Measurements from ENCODE around the gene SLC44A5. TPM values are rescaled to one million over a fixed set of nuclear protein-coding genes. Genes with fewer than 3 reads are reported as not detected.
"Not testable (repeated sequence)": the region's sequence is repeated elsewhere in the genome, so short reads cannot be mapped to it uniquely, and the experiment has no call there.

Gene SLC44A5
- total RNA-seq, 3 donors from 2014 or later, result 0.16 to 3.6 (median 3.5) TPM

- Histone ChIP-seq H3K36me3 (no peaks in the 10 kb centered on the region), H3K4me1 (no peaks in the 10 kb centered on the region), H3K27ac (no peak overlapping the region), H3K9me3 (no peaks in the 10 kb centered on the region), H3K27me3 (no peaks in the 10 kb centered on the region), H3K4me3 (no peak overlapping the region)
- TF ChIP-seq, protein P1, sequence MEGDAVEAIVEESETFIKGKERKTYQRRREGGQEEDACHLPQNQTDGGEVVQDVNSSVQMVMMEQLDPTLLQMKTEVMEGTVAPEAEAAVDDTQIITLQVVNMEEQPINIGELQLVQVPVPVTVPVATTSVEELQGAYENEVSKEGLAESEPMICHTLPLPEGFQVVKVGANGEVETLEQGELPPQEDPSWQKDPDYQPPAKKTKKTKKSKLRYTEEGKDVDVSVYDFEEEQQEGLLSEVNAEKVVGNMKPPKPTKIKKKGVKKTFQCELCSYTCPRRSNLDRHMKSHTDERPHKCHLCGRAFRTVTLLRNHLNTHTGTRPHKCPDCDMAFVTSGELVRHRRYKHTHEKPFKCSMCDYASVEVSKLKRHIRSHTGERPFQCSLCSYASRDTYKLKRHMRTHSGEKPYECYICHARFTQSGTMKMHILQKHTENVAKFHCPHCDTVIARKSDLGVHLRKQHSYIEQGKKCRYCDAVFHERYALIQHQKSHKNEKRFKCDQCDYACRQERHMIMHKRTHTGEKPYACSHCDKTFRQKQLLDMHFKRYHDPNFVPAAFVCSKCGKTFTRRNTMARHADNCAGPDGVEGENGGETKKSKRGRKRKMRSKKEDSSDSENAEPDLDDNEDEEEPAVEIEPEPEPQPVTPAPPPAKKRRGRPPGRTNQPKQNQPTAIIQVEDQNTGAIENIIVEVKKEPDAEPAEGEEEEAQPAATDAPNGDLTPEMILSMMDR (IDR thresholded peaks at IDR 0.05), result no peak
- TF ChIP-seq POLR2A (IDR thresholded peaks at IDR 0.05) (no peak), POLR2AphosphoS5 (IDR thresholded peaks at IDR 0.05) (no peak)
- intact Hi-C loops (cut with DNase I; ENCODE audit: low total_unique reads), result no loop called here
- DNase-seq (ENCODE audit: low spot score in 2 of 2), result no peak
Measured at GRCh38 chr1:75400716-75401115, 210.2 kb downstream of the SLC44A5 start.

- peaks cover 0 to 5% of the 10 kb centered on the region in 2 donors for H3K9me3 ChIP-seq
- no peak overlapping the region for H3K27ac ChIP-seq
- intact Hi-C loops (cut with DNase I; ENCODE audit: low total_unique reads), result no loop called here
- no peak for DNase-seq (ENCODE audit: low spot score in 2 of 2)
- H3K27me3 ChIP-seq, result no peaks in the 10 kb centered on the region
- no peaks in the 10 kb centered on the region for H3K36me3 ChIP-seq
- H3K4me1 ChIP-seq, result no peaks in the 10 kb centered on the region
- no peak overlapping the region for H3K4me3 ChIP-seq
- TF ChIP-seq, protein P1 (IDR thresholded peaks at IDR 0.05), result no peak
- TF ChIP-seq POLR2A (IDR thresholded peaks at IDR 0.05) (no peak), POLR2AphosphoS5 (IDR thresholded peaks at IDR 0.05) (no peak)
Measured at GRCh38 chr1:75396745-75397144, 214.2 kb downstream of the SLC44A5 start.

- Histone ChIP-seq H3K4me3 (no peak overlapping the region), H3K36me3 (no peaks in the 10 kb centered on the region), H3K9me3 (peaks cover 0 to 10% of the 10 kb centered on the region in 2 donors), H3K4me1 (no peaks in the 10 kb centered on the region), H3K27me3 (no peaks in the 10 kb centered on the region), H3K27ac (no peak overlapping the region)
- DNase-seq (ENCODE audit: low spot score in 2 of 2), result no peak
- intact Hi-C loops (cut with DNase I; ENCODE audit: low total_unique reads), result no loop called here
- TF ChIP-seq, protein P1 (IDR thresholded peaks at IDR 0.05), result no peak
- TF ChIP-seq POLR2A (IDR thresholded peaks at IDR 0.05) (no peak), POLR2AphosphoS5 (IDR thresholded peaks at IDR 0.05) (no peak)
Measured at GRCh38 chr1:75396260-75396659, 214.7 kb downstream of the SLC44A5 start.

- intact Hi-C loops (cut with DNase I; ENCODE audit: low total_unique reads), result no loop called here
- TF ChIP-seq POLR2A (IDR thresholded peaks at IDR 0.05), result no peak
- no peak for TF ChIP-seq POLR2AphosphoS5 (IDR thresholded peaks at IDR 0.05)
- TF ChIP-seq, protein P1 (IDR thresholded peaks at IDR 0.05), result no peak
- H3K36me3 ChIP-seq, result no peaks in the 10 kb centered on the region
- no peak overlapping the region for H3K4me3 ChIP-seq
- no peaks in the 10 kb centered on the region for H3K27me3 ChIP-seq
- DNase-seq (ENCODE audit: low spot score in 2 of 2), result no peak
- H3K9me3 ChIP-seq, result peaks cover 0 to 20% of the 10 kb centered on the region in 2 donors
- no peak overlapping the region for H3K27ac ChIP-seq
- H3K4me1 ChIP-seq, result no peaks in the 10 kb centered on the region
Measured at GRCh38 chr1:75394386-75395139, 216.4 kb downstream of the SLC44A5 start.

GRCh38 chr1:75392278-75392677 lies 218.6 kb downstream of the SLC44A5 start:
- intact Hi-C loops (cut with DNase I; ENCODE audit: low total_unique reads), result no loop called here
- TF ChIP-seq POLR2AphosphoS5 (IDR thresholded peaks at IDR 0.05) (no peak), POLR2A (IDR thresholded peaks at IDR 0.05) (no peak)
- TF ChIP-seq, protein P1 (IDR thresholded peaks at IDR 0.05), result no peak
- no peak for DNase-seq (ENCODE audit: low spot score in 2 of 2)
- no peaks in the 10 kb centered on the region for H3K4me1 ChIP-seq
- H3K27me3 ChIP-seq, result no peaks in the 10 kb centered on the region
- no peak overlapping the region for H3K27ac ChIP-seq
- no peak overlapping the region for H3K4me3 ChIP-seq
- H3K9me3 ChIP-seq, result peaks cover 0 to 29% of the 10 kb centered on the region in 2 donors
- H3K36me3 ChIP-seq, result no peaks in the 10 kb centered on the region

GRCh38 chr1:75375476-75376447 lies 235.2 kb downstream of the SLC44A5 start:
- H3K27me3 ChIP-seq; H3K9me3 ChIP-seq; H3K36me3 ChIP-seq; H3K27ac ChIP-seq; intact Hi-C loops (cut with DNase I; ENCODE audit: low total_unique reads); DNase-seq (ENCODE audit: low spot score in 2 of 2); H3K4me1 ChIP-seq: not testable (repeated sequence)
- H3K4me3 ChIP-seq, result peak overlapping the region in 1 of 3 donors; percentile 22

Measured in breast epithelium (tissue), 4 donors.